22Rv1 (cell line): ENCODE measurements around the gene CYCS.

ENCODE experiments used
- CTCF ChIP-seq: fragments of 450-650 bp; IDR thresholded peaks from 2 replicates; pipeline ENCODE4 v1.5.1; 2017; ENCODE audit warnings: mild to moderate bottlenecking
- ZFX ChIP-seq: fragments of 450-650 bp; IDR thresholded peaks from 2 replicates; pipeline ENCODE4 v1.6.1; 2017; ENCODE audit warnings: antibody characterized with exemption, borderline replicate concordance

GRCh38 chr7:25125137-25125946, at the start of gene CYCS:
- TF ChIP-seq CTCF (no peak), ZFX (no peak)
